ENCODE measurements around the gene TBL1X.

DNA sequence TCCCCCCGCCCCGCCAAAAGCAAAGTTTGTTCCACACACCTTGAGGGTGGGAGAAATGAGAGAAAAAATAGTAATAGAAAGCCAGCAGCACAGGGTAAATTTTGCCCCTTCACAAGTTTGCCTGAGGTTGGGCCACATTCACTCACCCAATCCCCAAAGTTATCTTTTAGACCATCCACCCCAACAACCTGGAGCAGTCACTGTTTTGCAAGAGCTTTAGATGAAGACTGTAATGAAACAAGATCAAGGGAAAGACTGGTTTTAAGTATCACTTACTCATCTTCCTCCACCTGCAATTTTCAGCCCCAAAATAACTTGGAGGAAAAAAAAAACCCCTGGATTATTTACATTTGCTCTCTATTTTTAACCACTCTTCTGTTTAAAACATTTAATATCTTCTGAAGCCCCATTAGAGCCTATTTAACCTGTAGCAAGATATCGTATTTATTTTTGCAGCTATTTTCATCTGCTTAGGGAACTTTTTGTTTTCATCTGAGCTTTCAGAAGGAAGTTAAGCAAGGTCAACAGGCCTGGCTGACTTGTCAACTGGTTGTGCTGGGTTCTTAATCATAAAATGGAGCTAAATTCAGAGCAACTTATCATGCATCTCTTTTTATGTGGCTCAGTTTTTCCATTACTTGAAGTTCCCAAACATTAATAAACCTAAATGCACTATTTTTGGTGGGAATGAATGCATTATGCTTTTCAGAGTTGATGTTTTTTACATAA is 24.6 kb upstream of the TBL1X start:
- TF ChIP-seq, protein P1, sequence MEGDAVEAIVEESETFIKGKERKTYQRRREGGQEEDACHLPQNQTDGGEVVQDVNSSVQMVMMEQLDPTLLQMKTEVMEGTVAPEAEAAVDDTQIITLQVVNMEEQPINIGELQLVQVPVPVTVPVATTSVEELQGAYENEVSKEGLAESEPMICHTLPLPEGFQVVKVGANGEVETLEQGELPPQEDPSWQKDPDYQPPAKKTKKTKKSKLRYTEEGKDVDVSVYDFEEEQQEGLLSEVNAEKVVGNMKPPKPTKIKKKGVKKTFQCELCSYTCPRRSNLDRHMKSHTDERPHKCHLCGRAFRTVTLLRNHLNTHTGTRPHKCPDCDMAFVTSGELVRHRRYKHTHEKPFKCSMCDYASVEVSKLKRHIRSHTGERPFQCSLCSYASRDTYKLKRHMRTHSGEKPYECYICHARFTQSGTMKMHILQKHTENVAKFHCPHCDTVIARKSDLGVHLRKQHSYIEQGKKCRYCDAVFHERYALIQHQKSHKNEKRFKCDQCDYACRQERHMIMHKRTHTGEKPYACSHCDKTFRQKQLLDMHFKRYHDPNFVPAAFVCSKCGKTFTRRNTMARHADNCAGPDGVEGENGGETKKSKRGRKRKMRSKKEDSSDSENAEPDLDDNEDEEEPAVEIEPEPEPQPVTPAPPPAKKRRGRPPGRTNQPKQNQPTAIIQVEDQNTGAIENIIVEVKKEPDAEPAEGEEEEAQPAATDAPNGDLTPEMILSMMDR (IDR thresholded peaks at IDR 0.05), result no peak
- TF ChIP-seq EP300 (IDR thresholded peaks at IDR 0.05), result no peak
- no peak for TF ChIP-seq POLR2A (IDR thresholded peaks at IDR 0.05)
- no peak for TF ChIP-seq POLR2AphosphoS5 (IDR thresholded peaks at IDR 0.05)
